Renal cortex interstitium (tissue), 11 donors: ENCODE data around the gene PLEKHB2. TPM values are rescaled to one million over a fixed set of nuclear protein-coding genes. Genes with fewer than 3 reads are reported as not detected.
"Not testable (repeated sequence)": the region's sequence is repeated elsewhere in the genome, so short reads cannot be mapped to it uniquely, and the experiment has no call there.

Experiments
- DNase-seq, 11 donors: peaks; one replicate each; pipeline ENCODE4 v3.0.0-alpha.2; 2013; ENCODE audit warnings: low read depth in 9 of 11, low spot score in 4 of 11; ENCODE audit errors: extremely low read depth in 1 of 11
- polyA plus RNA-seq, 3 donors: library from polyadenylated mRNA; unstranded; fragments of 120-200 nt; gene quantifications; one replicate each; pipeline ENCODE4 v1.2.1, GENCODE V29; 2013; ENCODE audit not compliant: insufficient read length in 3 of 3

The PLEKHB2 gene
- polyA plus RNA-seq, 3 donors: 82.5 to 94.5 (median 89.5) TPM

- DNase-seq: no peak
These were observed 18.1 kb downstream of the PLEKHB2 start for GRCh38 chr2:131123192-131123591.

- no peak for DNase-seq
These were observed 20.1 kb downstream of the PLEKHB2 start for GRCh38 chr2:131125195-131125757.

GRCh38 chr2:131126436-131126835 lies 21.3 kb downstream of the PLEKHB2 start:
- DNase-seq: no peak

GRCh38 chr2:131127076-131127475 lies 21.9 kb downstream of the PLEKHB2 start:
- no peak for DNase-seq

GRCh38 chr2:131127981-131128380 lies 22.8 kb downstream of the PLEKHB2 start:
- DNase-seq: no peak

- DNase-seq: no peak
These were observed 25.1 kb downstream of the PLEKHB2 start for GRCh38 chr2:131130298-131130596.

- no peak for DNase-seq
These were observed 27.6 kb downstream of the PLEKHB2 start for GRCh38 chr2:131132729-131133128.

GRCh38 chr2:131140581-131140980 lies 35.4 kb downstream of the PLEKHB2 start:
- no peak for DNase-seq

GRCh38 chr2:131142849-131143248 lies 37.7 kb downstream of the PLEKHB2 start:
- DNase-seq: no peak

GRCh38 chr2:131143803-131144202 lies 38.7 kb downstream of the PLEKHB2 start:
- no peak for DNase-seq

GRCh38 chr2:131145040-131145439 lies 39.9 kb downstream of the PLEKHB2 start:
- no peak for DNase-seq

GRCh38 chr2:131146231-131146630 lies 41.1 kb downstream of the PLEKHB2 start:
- no peak for DNase-seq

- DNase-seq: no peak
These were observed 41.6 kb downstream of the PLEKHB2 start for GRCh38 chr2:131146749-131147148.

- DNase-seq: no peak
These were observed 43.3 kb downstream of the PLEKHB2 start for GRCh38 chr2:131148426-131148825.

- not testable (repeated sequence) for DNase-seq
These were observed 45.0 kb downstream of the PLEKHB2 start for GRCh38 chr2:131150109-131150508.

GRCh38 chr2:131151398-131151797 lies 46.3 kb downstream of the PLEKHB2 start:
- no peak for DNase-seq

- no peak for DNase-seq
These were observed 46.9 kb downstream of the PLEKHB2 start for GRCh38 chr2:131152074-131152473.

- no peak for DNase-seq
These were observed 48.4 kb downstream of the PLEKHB2 start for GRCh38 chr2:131153529-131153928.

- DNase-seq: peak in 9 of 11 donors; percentile 25 to 52 (median 41)
These were observed 49.0 kb downstream of the PLEKHB2 start for GRCh38 chr2:131154071-131154531.

GRCh38 chr2:131154647-131155046 lies 49.5 kb downstream of the PLEKHB2 start:
- no peak for DNase-seq

- no peak for DNase-seq
These were observed 50.2 kb downstream of the PLEKHB2 start for GRCh38 chr2:131155208-131155855.
